IMR-90 (cell line): ENCODE results near the gene CASP1. TPM values are rescaled to one million over a fixed set of nuclear protein-coding genes. Genes with fewer than 3 reads are reported as not detected.
"Not testable (repeated sequence)": the region's sequence is repeated elsewhere in the genome, so short reads cannot be mapped to it uniquely, and the experiment has no call there.

Source experiments
- ATAC-seq: fragments of 200-7000 bp; cut with Tn5 transposase; 2 replicates; pipeline ENCODE4 v1.9.1; 2020; ENCODE audit warnings: low read depth, mild to moderate bottlenecking, moderate library complexity
- BruUV-seq: library from RNA; stranded (reverse); fragments of 400-500 nt; replicated peaks from 2 replicates; lab custom pipeline; 2021; lab: Mats Ljungman, UMichigan
- CTCF ChIA-PET: fragments of 300-600 bp; formaldehyde crosslinking; extraction: SDS; loops from one replicate; lab custom pipeline; 2021; ENCODE audit warnings: antibody characterized with exemption; lab: Yijun Ruan, JAX
- POLR2A ChIA-PET: fragments of 300-600 bp; sonication (Branson Sonifier 250); formaldehyde crosslinking; loops from one replicate; lab custom pipeline; 2022; ENCODE audit warnings: antibody characterized with exemption; ENCODE audit not compliant: unreplicated experiment; lab: Charles Lee
- DNase-seq: peaks from one replicate; pipeline ENCODE4 v3.0.0; 2013
- H2AFZ ChIP-seq: replicated peaks from 2 replicates; pipeline ENCODE3; 2013; ENCODE audit warnings: low read length, mild to moderate bottlenecking; ENCODE audit not compliant: poor library complexity
- H2AK5ac ChIP-seq: 2 replicates; pipeline ENCODE4 v1.6.1; 2013; ENCODE audit warnings: low read depth, low read length, inconsistent platforms
- H2AK9ac ChIP-seq: replicated peaks from 2 replicates; pipeline ENCODE3; 2013; ENCODE audit warnings: mild to moderate bottlenecking, low read depth, low read length, moderate library complexity; ENCODE audit not compliant: poor library complexity
- H2BK120ac ChIP-seq: 2 replicates; pipeline ENCODE4 v1.6.1; 2013; ENCODE audit warnings: low read depth, low read length, inconsistent platforms
- H2BK15ac ChIP-seq: 3 replicates; pipeline ENCODE4 v1.6.1; 2013; ENCODE audit warnings: low read depth, low read length, inconsistent platforms
- H2BK20ac ChIP-seq: 2 replicates; pipeline ENCODE4 v1.6.1; 2013; ENCODE audit warnings: low read depth, mild to moderate bottlenecking, inconsistent platforms, low read length, moderate library complexity
- H2BK5ac ChIP-seq: 2 replicates; pipeline ENCODE4 v1.6.1; 2013; ENCODE audit warnings: mild to moderate bottlenecking, low read depth, low read length, inconsistent platforms; ENCODE audit not compliant: poor library complexity, severe bottlenecking
- H3K14ac ChIP-seq: replicated peaks from 2 replicates; pipeline ENCODE4 v1.6.1; 2013; ENCODE audit warnings: low read depth, low read length, inconsistent platforms
- H3K18ac ChIP-seq: 2 replicates; pipeline ENCODE4 v1.6.1; 2013; ENCODE audit warnings: low read depth, low read length, control low read depth
- H3K23ac ChIP-seq: 2 replicates; pipeline ENCODE4 v1.6.1; 2013; ENCODE audit warnings: low read depth, low read length, inconsistent platforms
- H3K27ac ChIP-seq: 2 replicates; pipeline ENCODE4 v1.5.1; 2013; ENCODE audit warnings: mild to moderate bottlenecking, control low read depth, low read length; ENCODE audit not compliant: insufficient read depth
- H3K27me3 ChIP-seq: 2 replicates; pipeline ENCODE4 v1.6.1; 2013; ENCODE audit warnings: low read length; ENCODE audit not compliant: control insufficient read depth, insufficient read depth
- H3K36me3 ChIP-seq: 2 replicates; pipeline ENCODE4 v1.6.1; 2013; ENCODE audit warnings: low read length, mixed read lengths; ENCODE audit not compliant: control insufficient read depth, insufficient read depth
- H3K4ac ChIP-seq: 2 replicates; pipeline ENCODE4 v1.6.1; 2013; ENCODE audit warnings: low read depth, low read length, inconsistent platforms
- H3K4me1 ChIP-seq: 2 replicates; pipeline ENCODE4 v1.6.1; 2013; ENCODE audit warnings: low read length, mixed read lengths; ENCODE audit not compliant: control insufficient read depth, insufficient read depth
- H3K4me2 ChIP-seq: 2 replicates; pipeline ENCODE4 v1.6.1; 2013; ENCODE audit warnings: low read depth, mild to moderate bottlenecking, control low read depth, low read length, moderate library complexity
- H3K4me3 ChIP-seq: 2 replicates; pipeline ENCODE4 v1.5.1; 2013; ENCODE audit warnings: low read depth, mild to moderate bottlenecking, control low read depth, low read length, moderate library complexity; ENCODE audit not compliant: insufficient read depth
- H3K56ac ChIP-seq: 2 replicates; pipeline ENCODE4 v1.6.1; 2013; ENCODE audit warnings: low read length, inconsistent platforms; ENCODE audit not compliant: insufficient read depth; ENCODE audit errors: extremely low read depth
- H3K79me1 ChIP-seq, 2 experiments: 2 replicates each; pipeline ENCODE4 v1.6.1; 2013; ENCODE audit warnings: low read length in 2 of 2, inconsistent platforms in 1 of 2, low read depth in 1 of 2
- H3K9ac ChIP-seq: 2 replicates; pipeline ENCODE4 v1.6.1; 2013; ENCODE audit warnings: low read depth, low read length, control low read depth
- H3K9me1 ChIP-seq: 2 replicates; pipeline ENCODE4 v1.6.1; 2013; ENCODE audit warnings: low read length, inconsistent platforms; ENCODE audit not compliant: insufficient read depth
- H3K9me3 ChIP-seq: 2 replicates; pipeline ENCODE4 v1.6.1; 2013; ENCODE audit warnings: low read length; ENCODE audit not compliant: control insufficient read depth, insufficient read depth
- H4K20me1 ChIP-seq: 2 replicates; pipeline ENCODE4 v1.6.1; 2013; ENCODE audit warnings: low read length, inconsistent platforms; ENCODE audit not compliant: insufficient read depth
- H4K5ac ChIP-seq: 2 replicates; pipeline ENCODE4 v1.6.1; 2013; ENCODE audit warnings: mild to moderate bottlenecking, low read depth, low read length, control low read depth
- H4K8ac ChIP-seq, 2 experiments: 2 replicates each; pipeline ENCODE4 v1.6.1; 2013; ENCODE audit warnings: low read depth in 2 of 2, low read length in 2 of 2, control low read depth in 1 of 2, inconsistent platforms in 1 of 2
- H4K91ac ChIP-seq: 2 replicates; pipeline ENCODE4 v1.6.1; 2013; ENCODE audit warnings: low read depth, low read length, inconsistent platforms; ENCODE audit not compliant: insufficient read depth
- NFE2L2 ChIP-seq: fragments of 150-350 bp; IDR thresholded peaks from 2 replicates; pipeline ENCODE4 v1.6.1; 2016; ENCODE audit warnings: low read depth, mild to moderate bottlenecking, low read length
- WGBS, 2 experiments: methylation state at CpG; one replicate each; pipeline versions ENCODE4 v1.1.5 to v1.1.7; 2013; ENCODE audit warnings: missing lambda C conversion rate in 2 of 2; ENCODE audit not compliant: insufficient read length in 1 of 2; ENCODE audit errors: extremely low coverage in 2 of 2; 5-methylcytosine and 5-hydroxymethylcytosine counted together
- dilution Hi-C: fragments of 300-500 bp; cut with HindIII; formaldehyde crosslinking; loops from one replicate; pipeline ENCODE4 v1.14.3; 2018; ENCODE audit warnings: low sequenced_read_pairs; ENCODE audit not compliant: unreplicated experiment
- in situ Hi-C: fragments of 300-500 bp; cut with MboI; formaldehyde crosslinking; loops from 3 replicates; pipeline ENCODE4 v1.14.3; 2019; ENCODE audit warnings: low sequenced_read_pairs, inconsistent platforms, mixed read lengths
- intact Hi-C: fragments of 100-400 bp; cut with micrococcal nuclease; formaldehyde crosslinking; loops from 2 replicates; pipeline ENCODE4 v1.10.0; 2022
- polyA plus RNA-seq, 3 experiments: library from polyadenylated mRNA; depleted of rRNA; stranded (reverse); fragments of >200 nt; gene quantifications; 2 replicates each; pipeline ENCODE4 v1.2.3, GENCODE V29; 2012; ENCODE audit warnings: low replicate concordance in 1 of 3
- total RNA-seq: library from RNA; depleted of rRNA; stranded (reverse); fragments of >200 nt; gene quantifications from 2 replicates; pipeline ENCODE4 v1.2.3, GENCODE V29; 2012

The CASP1 gene
- total and polyA plus RNA-seq, 2 of the 4 experiments (the other 2 are of a cell fraction): 12.5 to 31.2 TPM

DNA sequence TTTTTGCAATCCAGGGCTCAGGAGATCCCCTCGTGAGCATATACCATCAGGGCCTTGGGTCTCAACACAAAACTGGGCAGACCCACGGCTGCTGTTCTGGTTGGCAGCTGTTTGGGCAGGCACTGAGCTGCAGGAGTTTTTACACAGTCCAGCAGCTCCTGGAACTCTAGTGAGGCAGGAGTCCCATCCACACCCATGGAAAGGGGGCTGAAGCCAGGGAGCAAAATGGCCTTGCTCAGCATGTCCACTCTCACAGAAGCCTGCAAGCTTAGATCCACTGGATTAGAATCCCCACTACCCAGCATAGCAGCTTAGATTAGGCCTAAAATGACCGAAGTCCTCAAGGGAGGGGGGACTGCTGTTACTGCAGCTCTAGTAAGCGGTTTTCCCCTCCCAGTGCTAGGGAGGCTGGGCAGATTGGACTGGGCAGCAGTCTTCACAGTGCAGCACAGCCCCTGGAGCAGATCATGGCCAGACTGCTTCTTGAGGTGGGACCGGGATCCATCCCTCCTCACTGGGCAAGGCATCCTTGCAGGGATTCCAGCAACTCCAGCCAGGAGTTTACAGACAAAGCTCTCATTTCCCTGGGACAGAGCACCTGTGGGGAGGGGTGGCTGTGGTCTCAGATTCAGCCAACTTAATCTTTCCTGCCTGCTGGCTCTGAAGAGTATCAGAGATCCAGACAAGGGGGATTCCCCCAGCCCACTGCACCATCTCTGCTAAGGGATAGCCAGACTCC lies 46.6 kb upstream of the CASP1 start (continued):
- no peak for TF ChIP-seq NFE2L2

DNA sequence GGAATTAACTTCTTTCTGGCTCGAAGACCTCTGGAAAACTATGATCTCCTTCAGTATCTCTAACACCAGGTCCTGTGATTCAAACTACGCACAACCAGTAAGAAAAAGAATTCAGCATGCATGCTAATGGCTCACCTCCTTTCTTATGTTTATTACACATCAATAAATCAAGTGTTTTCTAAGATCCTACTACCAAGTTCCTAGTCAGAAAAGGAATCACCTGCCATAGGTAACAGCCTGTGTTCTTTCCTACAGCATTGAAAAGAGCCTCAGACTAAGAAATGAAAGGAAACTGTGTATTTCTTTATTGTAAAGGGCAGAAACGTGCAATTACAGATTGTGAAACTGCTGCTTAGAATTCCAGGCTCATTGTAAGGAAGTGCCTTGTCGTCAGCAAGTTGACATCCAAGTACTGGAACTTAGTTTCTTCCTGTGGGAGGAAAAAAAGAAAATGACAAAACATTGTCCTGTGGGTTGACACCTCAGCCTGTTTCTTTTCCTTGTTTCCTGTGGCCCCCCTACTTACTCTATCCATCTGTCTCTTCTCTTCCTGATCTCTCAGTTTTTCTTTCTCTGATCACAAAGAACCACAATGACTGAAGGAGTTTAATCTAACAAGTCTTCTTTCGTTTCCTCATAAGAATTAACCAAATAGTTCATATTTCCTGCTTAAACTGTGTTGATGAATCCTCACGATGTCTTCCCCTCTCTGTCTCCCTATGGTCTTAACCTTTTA lies 45.4 kb upstream of the CASP1 start:
- in situ Hi-C loops, DNase-seq, BruUV-seq: not testable (repeated sequence)

More for the DNA sequence above, 45.4 kb upstream of the CASP1 start:
- no CpG with 5 or more reads among the region's 6 CpGs for WGBS, 2 experiments
- dilution Hi-C loops, H3K4me1 ChIP-seq, H3K79me1 ChIP-seq, POLR2A ChIA-PET, H3K23ac ChIP-seq, H2AK5ac ChIP-seq, H3K36me3 ChIP-seq, H3K56ac ChIP-seq, H3K27ac ChIP-seq, intact Hi-C loops, H3K9me3 ChIP-seq, H2AFZ ChIP-seq, H3K9me1 ChIP-seq, CTCF ChIA-PET, H4K20me1 ChIP-seq, H2AK9ac ChIP-seq, H3K27me3 ChIP-seq, H4K91ac ChIP-seq: not testable (repeated sequence)
- Histone ChIP-seq H3K18ac (peak overlapping the region; percentile 77; the same call in 1 of the 2 replicates), H2BK120ac (peak overlapping the region; percentile 47), H4K8ac (peak overlapping the region; percentile 11 to 69), H3K4me2 (peak overlapping the region; percentile 85; the same call in 1 of the 2 replicates), H3K4me3 (peak overlapping the region; percentile 31; the same call in 1 of the 2 replicates), H3K14ac (0 out of 2 replicates have a peak overlapping the region, but pooled peaks have one; percentile 4), H3K9ac (peak overlapping the region; percentile 10; the same call in 1 of the 2 replicates), H2BK15ac (peak overlapping the region; percentile 43; the same call in 1 of the 3 replicates), H3K4ac (peak overlapping the region; percentile 29; the same call in 1 of the 2 replicates), H2BK20ac (peak overlapping the region; percentile 11), H2BK5ac (peak overlapping the region; percentile 57), H4K5ac (peak overlapping the region; percentile 82; the same call in 1 of the 2 replicates)
- ATAC-seq: peak; percentile 59; the same call in 1 of the 2 replicates
